ENCODE data around the gene CENPP. TPM values are rescaled to one million over a fixed set of nuclear protein-coding genes. Genes with fewer than 3 reads are reported as not detected.
"Not testable (repeated sequence)": the region's sequence is repeated elsewhere in the genome, so short reads cannot be mapped to it uniquely, and the experiment has no call there.

Gene CENPP
- total RNA-seq, 2 experiments from 2014 or later = 21.8 to 23.5 TPM

DNA sequence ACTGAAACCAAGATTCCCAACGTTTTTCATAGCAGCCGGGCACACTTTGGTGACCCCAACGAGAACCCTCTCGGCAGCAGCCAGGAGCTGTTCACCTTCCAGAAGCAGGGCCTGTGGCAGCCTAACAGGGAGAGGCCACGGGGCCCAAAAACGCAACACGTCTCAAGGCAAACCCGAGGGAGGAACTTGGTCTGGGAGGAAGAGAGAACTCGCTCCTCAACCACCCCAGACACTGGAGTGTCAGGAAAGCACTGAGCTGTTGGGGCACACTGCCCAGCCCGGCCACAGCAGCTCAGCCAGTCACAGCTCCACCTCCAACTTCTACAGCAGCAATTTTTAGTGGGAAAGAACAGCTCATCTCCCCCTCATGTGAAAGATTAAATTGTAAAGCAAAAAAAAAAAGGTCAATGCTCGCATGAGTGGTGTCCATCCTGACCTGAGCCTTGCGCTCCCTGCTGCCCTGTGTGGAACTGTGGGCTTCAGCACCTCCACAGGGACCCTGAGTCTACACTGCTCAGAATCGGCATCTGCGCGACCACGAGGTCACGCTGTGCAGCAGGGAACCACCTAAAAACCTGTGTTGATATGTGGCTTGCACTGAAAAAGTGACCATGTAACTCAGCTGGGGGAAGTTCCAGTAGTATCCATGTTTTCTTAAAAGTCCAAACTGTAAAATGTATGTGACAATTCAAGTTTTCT lies 289.2 kb downstream of the CENPP start:
- intact Hi-C loops (cut with micrococcal nuclease) = no loop called here
- Mint-ChIP-seq H3K36me3 (peaks cover 28% of the 10 kb centered on the region), H3K4me3 (no peak overlapping the region), H3K27ac (no peak overlapping the region), H3K9me3 (no peaks in the 10 kb centered on the region), H3K27me3 (no peaks in the 10 kb centered on the region), H3K4me1 (ENCODE audit: low read depth) (no peaks in the 10 kb centered on the region)
- DNase-seq = no peak
- ChIA-PET POLR2A (interaction anchor here (0.6 kb wide), 1 partner anchor 171 kb away, joined by 3 read pairs; no protein-coding TSS in a partner anchor), CTCF (no interaction called here)

DNA sequence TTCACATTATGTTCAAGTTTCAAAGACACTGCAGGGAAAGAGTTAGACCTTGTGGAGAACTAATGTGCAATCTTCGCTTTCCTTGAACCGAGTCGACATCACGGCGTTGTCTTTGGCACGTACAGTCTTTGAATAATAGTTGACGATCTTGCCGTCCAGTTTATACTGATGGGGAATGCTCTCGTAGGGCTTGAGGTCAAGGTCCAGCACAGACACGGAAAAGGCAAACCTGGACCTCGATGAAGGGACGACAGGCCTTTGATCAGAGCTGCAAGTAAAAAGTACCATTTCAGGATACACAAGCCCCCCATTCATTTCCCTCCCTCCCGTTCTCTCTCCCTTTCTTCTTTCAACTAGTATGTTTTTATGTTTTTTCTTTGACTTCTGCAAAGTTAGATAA lies 290.0 kb downstream of the CENPP start:
- POLR2A ChIA-PET = no interaction called here
- CTCF ChIA-PET = interaction anchor here (1.0 kb wide), 1 partner anchor 477 kb away, joined by 3 read pairs; no protein-coding TSS in a partner anchor
- Mint-ChIP-seq H3K27ac (no peak overlapping the region), H3K9me3 (no peaks in the 10 kb centered on the region), H3K4me1 (ENCODE audit: low read depth) (no peaks in the 10 kb centered on the region), H3K36me3 (peaks cover 31% of the 10 kb centered on the region), H3K4me3 (no peak overlapping the region), H3K27me3 (no peaks in the 10 kb centered on the region)
- intact Hi-C loops (cut with micrococcal nuclease) = no loop called here
- DNase-seq = no peak

DNA sequence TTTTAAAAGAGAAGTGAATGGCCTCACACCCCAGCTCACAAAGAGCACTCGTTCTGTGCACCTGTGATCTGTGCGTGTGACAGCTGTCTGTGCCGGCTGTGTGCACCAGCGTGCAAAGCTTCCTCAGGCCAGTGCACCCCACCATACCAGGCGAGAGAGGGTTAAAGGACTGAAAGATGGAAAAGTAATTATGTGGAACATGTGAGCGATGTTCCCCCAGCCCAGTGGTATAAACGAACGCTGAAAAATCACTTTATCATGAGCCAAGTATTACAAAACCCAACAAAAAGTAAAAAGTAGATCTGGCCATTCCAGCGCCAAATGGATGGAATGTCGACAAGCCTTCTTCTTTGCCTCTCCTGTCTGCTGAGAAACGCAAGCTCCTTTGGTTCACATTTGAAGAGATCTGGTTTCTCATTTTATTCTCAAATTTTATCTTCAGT lies 290.5 kb downstream of the CENPP start:
- ChIA-PET POLR2A (interaction anchor here (0.5 kb wide), 1 partner anchor 491 kb away, joined by 3 read pairs; no protein-coding TSS in a partner anchor), CTCF (interaction anchor here (1.0 to 1.3 kb wide), 2 partner anchors 18 to 478 kb away, joined by 3 to 4 read pairs; no protein-coding TSS in a partner anchor)
- Mint-ChIP-seq H3K9me3 (no peaks in the 10 kb centered on the region), H3K4me1 (ENCODE audit: low read depth) (no peaks in the 10 kb centered on the region), H3K36me3 (peaks cover 31% of the 10 kb centered on the region), H3K27me3 (no peaks in the 10 kb centered on the region), H3K4me3 (no peak overlapping the region), H3K27ac (no peak overlapping the region)
- intact Hi-C loops (cut with micrococcal nuclease) = no loop called here
- no peak for DNase-seq

DNA sequence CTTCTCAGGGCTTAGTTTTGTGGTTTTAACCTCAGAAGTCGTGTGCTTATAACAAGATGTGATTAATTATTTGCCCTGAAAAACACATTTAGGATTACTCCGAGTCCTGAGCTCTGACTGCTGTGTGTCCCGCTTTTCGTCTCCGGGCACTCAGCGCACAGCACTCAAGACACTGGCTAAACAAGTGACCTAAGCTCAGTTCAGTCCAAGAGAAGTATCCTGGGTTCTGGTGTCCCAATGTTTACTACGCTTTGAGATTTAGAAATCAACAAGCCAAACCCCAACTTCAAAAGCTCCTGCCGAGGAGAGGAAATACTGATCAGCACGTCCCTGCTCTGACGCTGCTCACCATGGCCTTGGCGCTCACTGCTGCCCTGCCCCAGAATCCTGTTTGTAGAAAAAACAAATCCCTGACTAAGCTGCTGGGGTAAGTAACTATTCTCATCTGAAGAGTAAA lies 290.9 kb downstream of the CENPP start:
- Mint-ChIP-seq H3K36me3 (peaks cover 28% of the 10 kb centered on the region), H3K4me3 (no peak overlapping the region), H3K4me1 (ENCODE audit: low read depth) (no peaks in the 10 kb centered on the region), H3K27me3 (no peaks in the 10 kb centered on the region), H3K27ac (no peak overlapping the region), H3K9me3 (no peaks in the 10 kb centered on the region)
- POLR2A ChIA-PET = interaction anchor here (0.5 kb wide), 1 partner anchor 491 kb away, joined by 3 read pairs; no protein-coding TSS in a partner anchor
- intact Hi-C loops (cut with micrococcal nuclease) = no loop called here
- CTCF ChIA-PET = interaction anchor here (1.0 to 1.3 kb wide), 2 partner anchors 18 to 478 kb away, joined by 3 to 4 read pairs; no protein-coding TSS in a partner anchor
- no peak for DNase-seq

DNA sequence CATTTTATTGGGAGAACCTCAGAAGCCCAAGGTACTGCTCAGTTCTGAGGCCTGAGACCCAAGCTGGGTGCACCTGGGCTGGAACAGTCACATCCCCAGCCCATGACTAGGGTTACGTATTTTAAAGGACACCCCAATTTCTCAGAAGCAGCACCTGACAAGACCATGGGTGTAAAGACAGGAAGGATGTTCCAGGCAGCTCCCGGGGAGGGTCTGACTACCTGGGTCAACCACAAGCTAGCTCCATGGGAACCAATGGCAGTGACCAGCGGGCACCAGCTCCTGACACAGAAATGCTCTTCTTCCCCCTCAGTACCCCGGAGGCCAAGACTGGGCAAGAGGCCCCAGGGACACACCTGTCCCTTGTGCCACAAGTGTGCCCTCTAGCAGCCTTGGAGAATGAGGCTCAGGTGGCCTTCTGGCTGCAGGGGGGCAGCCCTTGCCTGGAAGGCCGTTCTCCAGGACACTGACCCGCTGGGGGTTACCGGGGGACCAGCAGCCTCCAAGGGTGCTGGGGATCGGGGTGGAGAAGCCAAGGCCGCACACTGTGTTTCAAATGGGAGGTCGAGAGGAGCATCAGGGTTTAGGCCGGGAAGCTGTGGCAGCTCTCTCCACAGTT lies 291.6 kb downstream of the CENPP start:
- Mint-ChIP-seq H3K9me3 (no peaks in the 10 kb centered on the region), H3K4me1 (ENCODE audit: low read depth) (no peaks in the 10 kb centered on the region), H3K27me3 (no peaks in the 10 kb centered on the region), H3K27ac (no peak overlapping the region), H3K36me3 (peaks cover 22% of the 10 kb centered on the region), H3K4me3 (no peak overlapping the region)
- CTCF ChIA-PET = interaction anchor here (0.8 to 1.3 kb wide), 2 partner anchors 17 to 115 kb away, joined by 3 to 4 read pairs; no protein-coding TSS in a partner anchor
- no peak for DNase-seq
- intact Hi-C loops (cut with micrococcal nuclease) = no loop called here
- POLR2A ChIA-PET = no interaction called here

DNA sequence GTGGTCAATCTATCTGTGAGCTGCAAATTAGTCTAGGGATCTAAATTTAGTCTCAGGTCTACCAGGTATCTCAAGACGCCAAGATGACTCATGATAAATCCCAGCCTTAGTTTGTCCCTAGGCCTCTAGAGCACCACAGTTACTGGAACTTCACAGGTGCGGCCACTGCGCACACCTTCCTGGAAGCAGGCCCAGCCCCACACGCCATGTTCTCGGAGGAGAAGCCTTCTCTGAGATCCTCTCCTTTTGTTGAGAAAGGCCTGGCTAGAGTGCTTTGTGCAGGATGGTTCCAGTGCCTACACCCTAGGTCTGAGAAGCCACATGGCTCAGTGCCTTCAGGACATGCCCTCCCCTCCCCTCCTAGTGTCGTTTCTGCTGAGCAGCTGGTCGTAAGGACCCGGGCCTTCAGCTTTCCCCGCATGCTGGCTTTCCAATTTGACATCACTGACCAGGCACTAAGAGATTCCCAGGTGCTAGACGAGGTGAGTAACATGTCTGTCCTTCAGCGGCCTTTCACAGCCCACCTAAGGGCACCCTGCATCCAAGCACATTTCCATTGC lies 292.3 kb downstream of the CENPP start:
- DNase-seq = no peak
- CTCF ChIA-PET = interaction anchor here (0.8 kb wide), 1 partner anchor 116 kb away, joined by 3 read pairs; no protein-coding TSS in a partner anchor
- Mint-ChIP-seq H3K4me1 (ENCODE audit: low read depth) (no peaks in the 10 kb centered on the region), H3K27me3 (no peaks in the 10 kb centered on the region), H3K27ac (no peak overlapping the region), H3K9me3 (no peaks in the 10 kb centered on the region), H3K36me3 (peaks cover 20% of the 10 kb centered on the region), H3K4me3 (no peak overlapping the region)
- intact Hi-C loops (cut with micrococcal nuclease) = no loop called here
- POLR2A ChIA-PET = no interaction called here

DNA sequence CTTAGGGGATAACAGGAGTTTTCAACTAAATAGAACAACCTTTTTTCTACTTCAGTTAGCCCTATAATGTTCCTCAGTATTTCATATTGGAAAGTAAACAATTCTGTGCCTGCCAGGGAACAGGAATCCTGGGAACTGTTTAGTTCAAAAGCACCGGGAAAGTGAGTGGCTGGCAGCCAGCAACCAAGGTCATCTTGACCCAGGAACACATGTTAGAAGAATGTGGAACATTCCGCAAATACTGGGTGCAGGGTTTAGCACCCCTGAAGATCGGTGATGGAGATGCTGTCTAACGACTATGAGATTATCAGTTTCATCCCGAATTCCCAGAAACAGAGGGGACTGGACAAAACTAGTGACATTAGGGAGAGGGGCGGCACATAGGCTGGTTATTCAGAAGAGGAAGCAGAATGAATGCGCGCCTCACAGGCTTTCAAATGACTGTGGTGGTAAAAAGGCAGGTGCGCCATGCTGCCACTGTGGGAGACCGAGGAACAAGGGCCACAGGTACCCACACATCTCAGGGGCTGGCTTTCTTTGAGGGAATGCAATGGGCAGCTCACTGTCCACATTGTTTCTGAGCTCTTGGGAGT lies 293.0 kb downstream of the CENPP start:
- no peak overlapping the region for H3K4me3 Mint-ChIP-seq
- H3K27ac Mint-ChIP-seq = no peak overlapping the region
- H3K4me1 Mint-ChIP-seq (ENCODE audit: low read depth) = no peaks in the 10 kb centered on the region
- no peak for DNase-seq
- H3K9me3 Mint-ChIP-seq = no peaks in the 10 kb centered on the region
- intact Hi-C loops (cut with micrococcal nuclease) = no loop called here
- ChIA-PET CTCF (no interaction called here), POLR2A (no interaction called here)
- peaks cover 19% of the 10 kb centered on the region for H3K36me3 Mint-ChIP-seq
- no peaks in the 10 kb centered on the region for H3K27me3 Mint-ChIP-seq

DNA sequence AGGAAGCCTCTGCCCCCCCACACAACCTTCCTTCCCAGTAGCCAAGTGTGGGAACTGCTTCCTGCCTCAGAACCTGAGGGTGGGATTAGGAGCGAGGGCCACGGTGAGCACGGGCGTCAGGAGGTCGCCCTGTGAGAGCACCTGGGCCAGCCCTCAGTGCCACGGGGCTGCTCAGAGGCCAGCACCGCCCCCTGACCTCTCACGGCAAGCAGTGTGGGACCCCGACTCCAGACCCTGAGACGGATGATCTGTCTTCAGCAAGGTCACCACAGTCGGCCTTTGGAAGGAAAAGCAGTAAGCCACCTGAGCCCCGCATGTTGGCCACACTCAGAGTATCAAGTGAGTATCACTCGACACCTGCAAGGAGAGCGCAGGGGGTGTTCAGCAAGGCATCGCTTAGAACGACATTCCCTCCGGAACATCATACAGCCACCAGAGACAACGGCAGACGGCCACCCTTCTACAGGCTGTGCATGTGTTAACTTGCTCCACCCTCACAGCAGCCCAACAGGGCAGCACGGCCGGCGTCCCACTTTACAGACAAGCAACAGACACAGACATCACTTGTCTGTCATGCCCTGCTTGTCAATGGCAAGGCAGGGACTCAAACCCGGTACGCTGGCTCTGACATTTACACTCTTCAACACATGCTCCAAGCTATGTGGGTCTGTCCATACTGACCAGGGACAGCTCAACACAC lies 294.0 kb downstream of the CENPP start:
- Mint-ChIP-seq H3K4me1 (ENCODE audit: low read depth) (no peaks in the 10 kb centered on the region), H3K27me3 (no peaks in the 10 kb centered on the region), H3K36me3 (peaks cover 19% of the 10 kb centered on the region), H3K9me3 (no peaks in the 10 kb centered on the region), H3K4me3 (no peak overlapping the region), H3K27ac (no peak overlapping the region)
- intact Hi-C loops (cut with micrococcal nuclease) = no loop called here
- ChIA-PET CTCF (no interaction called here), POLR2A (no interaction called here)
- DNase-seq = no peak

DNA sequence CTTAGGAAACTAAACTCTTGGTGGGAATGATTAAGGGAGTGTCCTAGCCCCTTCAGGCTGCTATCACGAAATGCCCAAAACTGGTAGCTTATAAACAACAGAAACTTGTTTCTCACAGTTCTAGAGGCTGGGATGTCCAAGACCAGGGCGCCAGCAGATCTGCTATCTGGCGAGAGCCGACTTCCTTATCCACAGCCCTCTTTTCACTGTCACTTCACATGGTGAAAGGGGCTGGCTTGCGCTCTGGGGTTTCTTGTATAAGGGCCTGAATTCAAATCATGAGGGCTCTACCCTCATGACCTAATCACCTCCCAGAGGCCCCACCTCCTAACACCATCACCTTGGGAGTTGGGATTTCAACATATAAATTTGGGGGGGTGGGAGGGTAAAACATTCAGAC lies 295.1 kb downstream of the CENPP start:
- H3K4me3 Mint-ChIP-seq = no peak overlapping the region
- POLR2A ChIA-PET = no interaction called here

DNA sequence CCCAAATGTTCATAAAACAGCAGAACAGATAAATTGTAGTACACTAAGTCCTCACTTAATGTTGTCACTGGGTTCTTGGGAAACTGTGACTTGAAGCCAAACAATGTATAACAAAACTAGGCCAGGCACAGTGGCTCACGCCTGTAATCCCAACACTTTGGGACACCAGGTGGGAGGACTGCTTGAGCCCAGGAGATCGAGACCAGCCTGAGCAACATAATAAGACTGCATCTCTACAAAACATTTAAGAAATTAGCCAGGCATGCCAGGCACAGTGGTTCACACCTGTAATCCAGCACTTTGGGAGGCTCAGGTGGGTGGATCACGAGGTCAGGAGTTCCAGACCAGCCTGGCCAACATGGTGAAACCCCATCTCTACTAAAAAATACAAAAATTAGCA lies 298.2 kb downstream of the CENPP start:
- H3K27me3 Mint-ChIP-seq; H3K9me3 Mint-ChIP-seq; DNase-seq; POLR2A ChIA-PET; H3K4me1 Mint-ChIP-seq (ENCODE audit: low read depth); H3K4me3 Mint-ChIP-seq; H3K27ac Mint-ChIP-seq; CTCF ChIA-PET; intact Hi-C loops (cut with micrococcal nuclease): not testable (repeated sequence)
- H3K36me3 Mint-ChIP-seq = peaks cover 26% of the 10 kb centered on the region

More for the DNA sequence above, 295.1 kb downstream of the CENPP start:
- CTCF ChIA-PET = no interaction called here
- Mint-ChIP-seq H3K36me3 (peaks cover 15% of the 10 kb centered on the region), H3K27ac (no peak overlapping the region), H3K9me3 (no peaks in the 10 kb centered on the region), H3K27me3 (no peaks in the 10 kb centered on the region), H3K4me1 (ENCODE audit: low read depth) (no peaks in the 10 kb centered on the region)
- no peak for DNase-seq
- intact Hi-C loops (cut with micrococcal nuclease) = no loop called here

DNA sequence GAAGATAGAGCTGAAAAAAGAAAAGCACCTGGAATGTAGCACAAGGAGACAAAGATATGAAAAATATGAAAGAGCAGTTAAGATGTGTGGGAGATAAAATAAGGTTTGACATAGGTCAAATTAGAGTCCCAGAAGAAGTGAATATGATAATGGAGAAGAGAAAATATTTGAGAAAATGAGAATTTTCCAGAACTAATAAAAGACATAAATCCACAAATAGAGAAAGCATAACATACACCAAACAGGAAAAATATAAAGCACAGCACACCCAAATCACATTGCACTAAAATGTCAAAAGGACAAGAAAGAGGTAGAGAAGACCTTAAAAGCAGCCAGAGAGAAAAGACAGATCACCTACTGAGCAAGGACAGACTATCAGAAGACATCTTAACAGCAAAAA lies 300.7 kb downstream of the CENPP start:
- H3K4me1 Mint-ChIP-seq (ENCODE audit: low read depth) = peaks cover under 1% of the 10 kb centered on the region
- no peaks in the 10 kb centered on the region for H3K27me3 Mint-ChIP-seq
- no peak overlapping the region for H3K4me3 Mint-ChIP-seq
- H3K27ac Mint-ChIP-seq = no peak overlapping the region
- CTCF ChIA-PET = no interaction called here
- no peak for DNase-seq
- POLR2A ChIA-PET = no interaction called here
- H3K9me3 Mint-ChIP-seq = no peaks in the 10 kb centered on the region
- peaks cover 31% of the 10 kb centered on the region for H3K36me3 Mint-ChIP-seq
- intact Hi-C loops (cut with micrococcal nuclease) = no loop called here

DNA sequence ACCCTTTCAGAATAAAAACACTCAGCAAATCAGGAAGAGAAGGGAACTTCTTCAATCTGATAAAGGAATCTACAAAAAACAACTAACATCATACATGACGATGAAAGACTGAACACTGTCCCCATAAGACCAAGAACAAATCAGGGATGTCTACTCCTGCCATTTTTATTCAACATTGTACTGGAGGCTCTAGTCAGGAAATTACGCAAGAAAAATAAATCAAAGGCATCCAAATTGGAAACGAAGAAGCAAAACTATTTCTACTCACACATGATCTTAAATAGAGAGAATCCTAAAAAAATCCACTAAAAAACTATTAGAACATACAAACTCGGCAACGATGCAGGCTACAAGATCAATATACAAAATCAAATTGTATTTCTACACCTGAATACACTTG lies 301.9 kb downstream of the CENPP start:
- no peak overlapping the region for H3K4me3 Mint-ChIP-seq
- no peaks in the 10 kb centered on the region for H3K27me3 Mint-ChIP-seq
- CTCF ChIA-PET = no interaction called here
- H3K27ac Mint-ChIP-seq = no peak overlapping the region
- H3K9me3 Mint-ChIP-seq = no peaks in the 10 kb centered on the region
- POLR2A ChIA-PET = no interaction called here
- DNase-seq = no peak
- peaks cover 7% of the 10 kb centered on the region for H3K4me1 Mint-ChIP-seq (ENCODE audit: low read depth)
- peaks cover 34% of the 10 kb centered on the region for H3K36me3 Mint-ChIP-seq
- intact Hi-C loops (cut with micrococcal nuclease) = no loop called here

All from activated CD4-positive, alpha-beta memory T cell treated with anti-CD3 and anti-CD28 coated beads for 36 hours (primary cell).